Activated CD8-positive, alpha-beta memory T cell treated with anti-CD3 and anti-CD28 coated beads for 24 hours (primary cell): ENCODE results near the gene BAIAP2.
"Not testable (repeated sequence)": the region's sequence is repeated elsewhere in the genome, so short reads cannot be mapped to it uniquely, and the experiment has no call there.

Experiments
- DNase-seq: peaks from one replicate; pipeline ENCODE4 v3.0.0-alpha.2; 2020

The BAIAP2 gene

DNA sequence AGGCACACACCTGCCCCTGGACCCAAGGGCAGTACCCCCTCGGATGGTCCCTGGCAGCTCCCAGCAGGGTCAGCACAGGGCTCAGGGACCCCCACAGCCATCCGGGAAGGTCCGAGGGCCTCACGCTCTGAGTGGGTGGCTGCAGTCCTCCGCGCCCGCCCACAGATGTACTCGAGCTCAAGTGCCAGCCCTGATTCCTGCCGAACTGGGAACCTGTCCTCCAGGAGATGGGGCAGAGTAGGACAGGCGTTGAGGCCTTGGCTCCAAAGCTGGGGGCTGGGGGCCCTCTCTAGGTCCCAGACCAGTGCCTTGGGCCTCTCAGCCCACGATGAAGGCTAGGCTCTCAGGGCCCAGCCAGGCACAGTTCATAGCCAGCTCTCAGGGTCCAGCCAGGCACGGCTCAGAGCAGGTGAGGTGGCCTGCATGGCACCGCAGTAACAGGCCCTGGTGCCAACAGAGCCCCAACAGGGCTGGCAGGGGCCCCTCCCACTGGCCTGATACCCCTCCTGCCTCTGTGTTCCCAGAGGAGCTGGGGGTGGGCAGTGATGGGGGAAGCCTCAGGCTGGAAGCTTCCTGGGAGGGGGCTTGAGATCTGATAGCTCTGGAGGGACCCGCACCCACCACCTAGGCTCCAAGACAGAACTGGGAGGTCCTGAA is 94.9 kb downstream of the BAIAP2 start:
- DNase-seq = no peak

DNA sequence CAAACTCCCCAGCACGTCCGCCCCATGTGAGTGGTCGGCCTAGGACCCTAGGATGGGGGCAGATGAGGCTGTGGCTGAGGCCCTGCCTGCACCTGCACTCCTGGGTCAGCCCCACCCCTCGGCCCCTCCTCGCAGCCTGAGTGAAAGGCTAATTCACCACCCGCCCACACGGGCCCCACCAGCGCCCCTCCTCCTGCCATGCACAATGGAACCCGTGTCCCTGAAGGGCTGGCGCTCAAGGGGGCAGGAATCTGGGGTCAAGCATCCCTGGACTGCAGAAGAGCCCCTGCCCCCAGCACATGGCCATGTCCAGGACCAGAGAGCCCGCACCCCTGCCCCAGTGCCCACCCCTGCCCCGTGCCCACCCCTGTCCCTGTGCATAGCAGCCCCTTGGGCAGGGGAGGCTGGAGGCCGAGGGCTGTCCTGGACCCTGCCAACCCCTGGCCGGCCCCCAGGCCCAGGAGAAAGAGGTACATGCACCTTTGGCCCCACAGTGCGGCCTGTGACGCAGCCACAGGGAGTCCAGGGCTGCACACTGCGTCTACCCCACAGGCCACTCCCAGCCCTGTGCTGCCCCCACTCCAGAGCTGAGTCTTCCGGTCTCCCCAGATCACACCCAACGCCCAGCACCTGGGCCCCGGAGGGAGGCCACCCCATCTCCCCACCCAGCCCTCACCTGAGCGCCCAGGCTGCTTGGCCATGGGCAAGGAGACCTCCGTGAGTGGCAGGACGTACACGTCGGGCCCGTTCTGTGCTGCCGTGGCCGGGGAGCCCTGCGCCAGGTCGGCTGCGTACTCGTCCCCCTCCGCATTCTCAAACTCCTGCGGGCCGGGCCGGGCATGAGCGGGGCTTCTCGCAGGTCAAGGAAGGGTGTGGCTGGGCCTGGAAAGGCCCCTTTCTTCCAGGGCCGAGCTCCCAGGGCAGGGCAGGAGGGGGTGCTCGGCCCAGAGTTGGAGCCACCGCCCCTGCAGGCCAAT is 95.7 kb downstream of the BAIAP2 start:
- DNase-seq = no peak

DNA sequence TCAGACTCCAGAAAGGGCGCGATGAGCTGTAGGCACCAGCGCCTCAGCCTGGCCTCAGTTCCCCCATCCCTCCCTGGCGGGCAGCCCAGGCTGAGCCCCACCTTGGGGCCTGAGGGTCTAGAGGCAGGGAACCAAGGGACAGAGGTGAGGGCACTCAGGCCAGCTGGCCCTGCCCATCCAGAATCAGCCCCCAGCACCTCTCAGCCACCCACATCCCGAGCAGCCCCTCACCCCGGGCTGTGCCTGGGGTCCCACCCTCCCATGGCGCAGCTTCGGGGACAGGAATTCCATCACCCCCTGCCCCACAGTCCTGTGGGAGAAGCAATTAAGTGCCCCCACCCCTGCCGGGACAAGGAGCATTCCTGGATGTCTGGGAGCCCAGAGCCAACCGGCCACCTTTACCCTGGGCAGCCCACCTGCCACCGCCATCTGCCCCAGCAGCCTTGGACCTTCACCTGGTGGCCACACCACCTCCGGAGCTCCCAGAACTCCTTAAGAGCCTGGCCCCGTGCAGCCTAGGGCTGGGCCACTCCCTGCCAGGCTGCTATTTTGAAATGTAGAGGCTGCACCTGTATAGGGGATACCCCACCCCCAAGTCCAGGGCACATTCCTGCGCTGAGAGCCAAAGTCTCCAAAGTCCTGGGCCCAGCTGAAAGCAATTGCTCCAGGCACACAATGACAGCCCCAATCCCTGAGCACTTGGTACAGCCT is 96.7 kb downstream of the BAIAP2 start:
- DNase-seq = no peak

DNA sequence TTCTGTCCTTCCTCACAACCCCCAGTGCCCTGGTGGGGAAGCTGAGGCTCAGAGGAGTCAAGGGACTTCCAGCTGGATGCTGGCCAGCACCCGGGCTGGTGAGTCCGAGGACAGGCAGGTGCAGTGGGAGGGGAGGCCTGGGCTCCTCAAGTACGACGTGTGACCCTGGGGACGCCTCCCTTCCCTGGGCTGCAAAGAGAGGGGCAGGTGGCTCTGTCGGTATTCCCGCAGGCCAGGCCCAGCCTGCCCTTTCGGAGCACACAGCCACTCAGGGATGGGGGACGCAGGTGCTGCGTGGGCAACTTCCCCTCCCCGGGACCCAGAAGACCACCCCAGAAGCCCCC is 97.2 kb downstream of the BAIAP2 start:
- no peak for DNase-seq

DNA sequence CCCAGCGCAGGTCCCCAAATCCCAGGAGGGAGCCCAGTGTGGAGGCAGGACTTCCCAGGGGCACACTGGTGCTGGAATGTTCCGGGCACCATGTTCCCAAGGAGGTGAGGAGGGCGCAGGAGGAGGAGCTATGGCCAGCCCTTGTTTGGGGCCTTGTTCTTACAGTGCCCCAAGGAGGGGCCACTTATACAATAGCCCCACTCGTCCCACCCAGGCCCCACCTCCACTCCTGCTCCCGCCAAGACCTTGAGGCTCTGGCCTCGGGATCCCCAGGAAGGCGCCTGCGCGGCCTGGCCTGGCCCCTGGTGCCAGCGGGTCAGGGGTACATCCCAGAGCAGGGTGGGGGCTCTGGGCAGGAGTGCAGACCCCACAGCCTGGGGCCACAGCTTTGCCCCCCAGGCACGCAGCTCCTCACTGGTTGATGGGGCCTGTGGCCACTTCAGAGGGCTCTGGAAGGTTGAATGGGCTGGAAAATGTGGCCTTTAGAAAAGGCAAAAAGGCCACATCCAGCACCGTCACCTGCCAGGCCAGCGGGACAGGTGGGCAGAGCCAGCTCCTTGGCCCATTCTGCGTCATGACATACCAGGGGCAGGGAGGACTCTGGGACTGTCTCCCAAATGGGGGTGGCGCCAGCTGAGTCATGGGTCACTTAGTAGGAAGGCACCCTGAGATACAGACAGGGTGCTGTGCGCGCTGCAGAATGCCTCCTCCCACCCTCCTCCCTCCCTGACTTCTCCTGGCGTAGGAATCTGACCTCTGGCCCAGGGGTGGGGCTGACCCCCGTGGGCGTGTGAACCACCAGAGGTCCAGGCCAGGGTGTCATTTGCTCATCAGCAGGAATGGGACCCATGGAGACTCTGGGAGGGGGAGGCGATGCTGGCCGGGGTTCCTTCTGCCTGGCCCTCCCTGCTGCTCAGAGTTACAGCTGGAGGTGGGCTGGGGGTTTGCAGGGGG is 98.1 kb downstream of the BAIAP2 start:
- no peak for DNase-seq

DNA sequence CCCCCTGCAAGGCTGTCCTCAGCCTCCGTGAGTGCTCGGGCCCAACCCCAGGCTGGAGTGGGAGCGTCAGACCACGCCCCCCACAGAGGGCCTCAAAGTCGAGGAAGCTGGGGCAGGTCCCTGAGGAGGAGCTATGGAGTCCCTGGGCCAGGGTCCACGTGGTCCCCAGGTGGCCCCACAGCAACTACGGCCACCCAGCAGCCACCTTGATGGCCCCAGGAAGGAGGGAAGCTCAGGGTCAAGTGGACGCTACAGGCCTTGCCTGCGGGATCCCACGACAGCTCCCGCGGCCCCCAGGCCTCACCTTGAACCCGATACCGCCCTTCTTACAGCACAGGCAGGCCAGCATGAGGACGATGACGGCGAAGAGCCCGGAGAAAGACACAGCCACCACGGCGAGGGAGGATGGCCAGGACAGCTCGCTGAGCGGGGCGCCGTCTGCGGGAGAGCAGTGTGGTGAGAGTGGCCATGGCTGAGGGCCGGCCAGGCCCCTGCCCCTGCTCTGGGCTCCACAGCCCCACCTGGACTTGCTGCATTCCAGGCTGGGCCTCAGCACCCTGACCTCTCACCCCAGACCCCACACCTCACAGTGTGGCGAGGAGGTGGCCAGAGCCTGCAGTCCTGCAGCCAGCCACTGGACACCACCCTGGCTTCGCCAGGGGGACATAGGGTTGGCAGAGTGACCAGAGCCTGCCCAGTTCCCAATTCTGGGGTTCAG is 99.3 kb downstream of the BAIAP2 start:
- no peak for DNase-seq

DNA sequence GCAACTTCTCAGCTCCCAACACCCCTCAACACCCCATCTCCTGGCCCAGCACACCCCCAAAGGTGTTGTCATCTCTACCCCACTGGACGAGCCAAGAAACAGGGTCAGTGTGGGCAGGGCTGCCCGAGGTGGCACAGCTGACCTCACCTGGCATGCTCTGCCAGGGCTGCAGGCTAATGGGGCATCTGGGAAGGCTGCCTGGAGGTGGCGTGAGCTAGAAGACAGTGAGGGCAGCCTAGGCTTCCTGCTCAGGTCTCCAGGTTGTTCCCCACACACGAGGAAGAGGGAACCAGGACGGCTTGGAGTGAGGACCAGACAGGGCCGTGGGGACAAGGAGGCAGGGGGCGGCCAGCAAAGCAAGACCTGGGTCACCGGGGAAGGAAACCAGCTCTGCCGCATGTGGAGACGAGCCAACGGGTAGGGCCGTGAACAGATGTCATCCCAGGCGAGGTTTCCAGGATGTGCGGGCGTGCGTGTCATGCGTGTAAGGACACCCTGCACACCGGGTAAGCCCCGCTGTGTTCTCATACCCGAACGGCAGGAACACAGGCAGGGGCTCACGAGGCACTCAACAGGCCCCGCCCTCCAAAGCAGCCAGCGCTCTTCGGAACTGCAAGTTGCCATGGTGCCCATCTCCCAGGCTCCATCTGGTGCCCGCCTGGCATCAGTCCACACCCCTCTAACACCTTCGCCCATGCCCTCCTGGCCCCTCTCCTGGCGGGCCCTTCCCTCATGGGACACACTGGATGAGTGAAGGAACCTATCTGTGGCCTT is 100.7 kb downstream of the BAIAP2 start:
- no peak for DNase-seq

DNA sequence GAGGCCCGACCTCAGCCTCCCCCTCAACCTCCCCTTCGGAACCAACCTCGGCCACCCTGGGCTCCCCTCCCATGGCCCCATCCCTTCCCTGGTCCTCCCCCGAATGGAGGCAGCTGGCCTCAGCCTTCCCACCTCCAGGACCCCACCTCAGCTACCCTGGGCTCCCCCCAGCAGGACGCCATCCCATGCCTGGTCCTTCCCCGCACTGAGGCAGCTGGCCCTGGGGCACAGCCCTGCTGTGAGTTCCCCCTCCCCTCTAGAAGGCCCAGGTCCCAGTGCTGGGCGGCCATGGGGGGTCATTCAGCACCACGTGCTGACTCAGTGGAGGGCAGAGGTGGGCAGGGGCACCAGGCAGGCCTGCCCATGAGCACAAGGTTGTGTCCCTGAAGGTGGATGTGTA is 101.4 kb downstream of the BAIAP2 start:
- DNase-seq = no peak

DNA sequence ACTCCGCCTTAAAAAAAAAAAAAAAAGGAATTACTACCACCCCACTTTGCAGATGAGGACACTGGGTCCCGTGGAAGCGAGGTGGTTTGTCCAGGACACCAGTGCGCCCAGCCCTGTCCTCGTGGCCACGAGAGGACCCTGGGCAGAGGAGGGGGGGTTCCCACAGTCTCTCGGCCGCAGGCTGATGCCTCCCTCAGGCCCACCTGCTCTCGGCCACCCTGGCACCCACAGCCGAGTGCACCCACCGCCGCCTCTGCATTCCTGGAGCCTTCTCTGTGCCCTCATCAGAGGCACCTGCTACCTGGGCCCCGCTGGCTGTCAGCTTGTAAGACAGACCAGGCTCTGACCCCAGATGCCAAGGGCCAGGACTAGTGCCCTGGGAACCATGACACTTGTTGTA is 102.3 kb downstream of the BAIAP2 start:
- no peak for DNase-seq

DNA sequence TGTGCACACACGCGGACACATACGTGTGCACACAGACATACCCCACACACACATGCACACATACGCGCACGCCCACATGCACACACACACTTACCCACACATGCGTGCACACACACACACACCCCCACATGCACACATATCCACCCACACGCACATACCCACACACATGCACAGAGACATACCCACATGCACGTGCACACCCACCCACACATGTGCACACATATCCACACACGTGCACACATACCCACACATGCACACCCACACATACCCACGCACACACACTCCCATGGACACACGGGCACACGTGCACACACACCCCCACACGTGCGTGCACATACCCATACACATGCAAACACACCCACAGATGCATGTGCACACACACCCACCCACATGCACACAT is 103.1 kb downstream of the BAIAP2 start:
- no peak for DNase-seq

DNA sequence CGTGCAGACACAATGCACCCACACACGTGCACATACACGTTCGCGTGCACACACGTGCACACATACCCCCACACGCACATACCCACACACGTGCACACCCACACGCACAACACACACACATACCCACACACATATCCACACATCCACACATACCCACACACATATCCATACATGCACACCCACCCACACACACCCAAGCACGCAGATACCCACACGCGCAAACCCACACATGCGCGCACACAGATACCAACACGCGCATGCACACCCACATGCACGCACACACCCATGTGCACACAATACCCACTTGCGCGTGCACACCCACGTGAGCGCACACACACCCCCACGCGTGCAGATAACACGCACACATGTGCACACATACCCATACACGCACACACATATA is 103.5 kb downstream of the BAIAP2 start:
- no peak for DNase-seq

DNA sequence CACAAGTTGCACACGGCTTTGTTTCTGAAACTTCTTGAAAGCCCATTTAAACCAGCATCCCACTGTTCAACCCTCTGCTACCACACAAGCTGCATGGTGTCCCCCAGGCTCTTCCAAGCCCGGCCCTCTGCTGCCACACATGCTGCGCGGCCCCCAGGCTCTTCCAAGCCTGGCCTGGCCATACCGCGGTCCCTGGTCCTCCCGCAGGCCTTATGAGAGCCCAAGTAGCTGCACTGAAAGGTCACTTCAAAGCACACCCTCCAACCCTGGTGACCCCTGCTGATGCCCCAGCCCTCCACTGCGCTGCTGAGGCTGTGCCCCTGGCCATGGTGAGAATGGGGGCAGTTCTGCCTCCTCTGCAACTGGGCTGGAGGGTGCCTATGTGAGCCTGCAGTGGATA is 104.5 kb downstream of the BAIAP2 start:
- DNase-seq = no peak

DNA sequence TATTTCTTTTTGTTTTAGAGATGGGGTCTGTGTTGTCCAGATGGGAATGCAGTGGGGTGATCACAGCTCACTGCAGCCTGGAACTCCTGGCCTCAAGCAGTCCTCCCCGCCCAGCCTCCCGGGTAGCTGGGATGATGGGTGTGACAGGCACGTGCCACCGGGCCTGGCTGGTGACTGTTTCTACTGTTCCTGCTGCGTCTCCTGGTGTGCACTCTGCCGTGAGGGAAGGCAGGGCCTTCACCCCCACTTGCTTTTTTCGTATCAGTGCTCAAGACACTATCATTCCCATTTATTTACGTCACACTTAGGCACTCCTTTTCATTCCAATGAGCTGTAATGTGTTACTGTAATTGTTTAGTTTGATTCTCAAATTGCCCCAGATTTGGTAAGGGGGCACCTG is 105.1 kb downstream of the BAIAP2 start:
- DNase-seq = no peak

DNA sequence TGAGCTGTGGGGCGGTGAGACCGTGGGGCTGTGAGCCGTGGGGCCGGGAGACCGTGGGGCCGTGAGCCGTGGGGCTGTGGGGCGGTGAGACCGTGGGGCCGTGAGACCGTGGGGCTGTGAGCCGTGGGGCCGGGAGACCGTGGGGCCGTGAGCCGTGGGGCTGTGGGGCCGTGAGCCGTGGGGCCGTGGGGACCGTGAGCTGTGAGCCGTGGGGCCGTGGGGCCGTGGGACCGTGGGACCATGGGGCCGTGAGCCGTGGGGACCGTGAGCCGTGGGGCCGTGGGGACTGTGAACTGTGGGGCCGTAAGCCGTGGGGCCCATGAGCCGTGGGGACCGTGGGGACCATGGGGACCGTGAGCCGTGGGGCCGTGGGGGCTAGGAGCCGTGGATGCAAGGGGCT is 105.7 kb downstream of the BAIAP2 start:
- DNase-seq = no peak

DNA sequence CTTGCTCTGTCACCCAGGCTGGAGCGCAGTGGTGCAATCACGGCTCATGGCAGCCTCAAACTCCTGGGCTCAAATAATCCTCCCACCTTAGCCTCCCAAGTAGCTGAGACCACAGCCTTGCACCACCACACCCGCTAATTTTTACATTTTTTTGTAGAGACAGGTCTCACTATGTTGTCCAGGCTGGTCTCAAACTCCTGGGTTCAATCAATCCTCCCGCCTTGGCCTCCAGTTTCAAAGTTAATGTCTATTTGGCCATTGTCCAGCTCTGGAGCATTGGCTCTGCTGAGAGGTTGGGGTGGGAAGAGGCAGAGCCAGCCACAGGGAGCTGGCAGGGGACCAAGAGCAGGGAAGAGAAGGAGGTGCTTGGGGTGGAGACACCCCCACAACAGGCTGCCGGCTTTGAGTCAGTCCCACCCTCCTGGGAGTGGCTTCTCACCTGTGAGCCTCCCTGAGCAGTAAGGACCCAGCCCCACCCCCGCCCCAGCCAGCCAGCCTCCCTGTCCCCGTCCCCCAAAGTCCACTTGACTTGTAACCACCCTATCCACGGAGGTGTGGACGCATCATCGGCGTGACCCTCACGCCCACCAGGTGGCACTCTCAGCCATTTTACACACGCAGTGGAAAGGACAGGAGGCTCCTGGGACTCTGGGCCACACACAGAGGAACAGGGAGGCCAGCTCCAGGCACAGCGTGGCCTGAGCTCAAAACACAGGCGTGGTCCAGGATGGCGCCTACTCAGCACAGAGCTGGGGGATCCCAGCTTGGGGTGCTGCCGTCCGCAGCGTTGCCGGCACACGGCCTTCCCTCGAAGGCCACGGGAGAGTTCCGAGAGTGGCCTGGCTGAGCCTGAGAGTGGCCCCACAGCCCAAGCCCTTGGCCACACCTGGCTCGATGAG is 107.6 kb downstream of the BAIAP2 start:
- peak; percentile 81 for DNase-seq

DNA sequence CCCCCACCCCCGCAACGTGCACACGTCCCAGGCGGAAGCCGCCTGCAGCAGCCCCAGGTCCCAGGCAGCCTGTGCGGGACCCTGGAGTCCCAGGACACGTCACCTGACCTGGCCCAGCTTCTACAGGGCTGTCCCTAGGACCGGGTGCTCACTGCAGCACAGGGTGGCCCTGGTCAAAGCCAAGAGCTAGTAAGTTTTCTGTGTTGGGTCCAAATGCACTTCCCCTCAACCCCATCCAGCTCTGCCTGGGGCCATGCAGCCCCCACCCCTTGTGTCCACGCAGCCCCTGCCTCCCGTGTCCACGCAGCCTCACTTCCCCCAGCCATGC is 108.2 kb downstream of the BAIAP2 start:
- no peak for DNase-seq

DNA sequence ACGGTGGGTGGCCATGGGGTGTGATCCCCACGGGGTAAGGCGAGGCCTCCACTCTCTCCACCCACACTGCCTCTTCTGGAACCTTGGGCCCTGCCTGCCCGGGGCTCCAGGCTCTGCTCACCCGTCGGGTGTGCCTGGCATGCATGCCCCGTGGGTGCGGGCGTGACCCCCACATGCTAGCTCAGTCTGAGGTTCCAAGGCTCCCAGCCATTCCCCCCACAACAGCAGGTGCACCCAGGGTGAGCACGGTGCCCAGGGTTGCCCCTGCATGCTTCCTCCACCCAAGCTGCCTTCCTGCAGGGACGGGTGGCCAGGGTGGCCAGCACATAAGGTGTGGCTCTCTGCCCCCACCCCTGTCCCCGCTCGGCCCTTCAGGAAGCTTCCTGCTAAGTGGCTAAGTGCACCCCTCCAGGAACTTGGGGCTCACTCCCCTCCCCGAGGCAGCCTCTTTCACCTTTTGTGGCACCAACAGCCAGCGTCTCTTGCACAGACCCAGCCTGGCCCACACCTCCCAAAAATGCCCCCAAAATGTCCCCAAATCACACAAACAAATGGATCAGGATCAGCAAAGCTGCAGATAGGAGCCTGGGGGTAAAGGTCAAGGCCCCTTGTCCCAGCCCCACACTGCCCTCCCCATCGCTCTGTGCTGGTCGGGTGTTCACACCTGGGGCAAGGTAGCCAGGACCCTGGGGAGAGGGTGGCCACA is 108.9 kb downstream of the BAIAP2 start:
- DNase-seq = no peak

DNA sequence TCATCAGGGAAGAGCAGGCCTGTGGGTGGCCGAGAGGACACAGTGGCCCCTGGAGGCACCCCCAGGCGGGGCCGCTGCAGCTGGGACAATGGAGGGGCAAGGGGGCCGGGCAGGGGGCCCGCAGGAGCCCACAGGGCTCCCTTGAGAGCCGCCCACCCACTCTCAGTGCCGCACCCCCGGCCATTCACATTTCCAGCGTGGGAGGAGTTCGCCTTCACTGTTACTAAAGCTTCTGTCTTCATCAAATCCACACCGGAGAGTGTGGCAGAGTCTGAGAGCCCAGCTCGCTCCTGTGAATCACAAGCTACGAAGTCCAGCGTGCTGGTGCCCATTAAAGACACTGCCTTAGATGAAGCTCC is 109.5 kb downstream of the BAIAP2 start:
- DNase-seq = no peak

DNA sequence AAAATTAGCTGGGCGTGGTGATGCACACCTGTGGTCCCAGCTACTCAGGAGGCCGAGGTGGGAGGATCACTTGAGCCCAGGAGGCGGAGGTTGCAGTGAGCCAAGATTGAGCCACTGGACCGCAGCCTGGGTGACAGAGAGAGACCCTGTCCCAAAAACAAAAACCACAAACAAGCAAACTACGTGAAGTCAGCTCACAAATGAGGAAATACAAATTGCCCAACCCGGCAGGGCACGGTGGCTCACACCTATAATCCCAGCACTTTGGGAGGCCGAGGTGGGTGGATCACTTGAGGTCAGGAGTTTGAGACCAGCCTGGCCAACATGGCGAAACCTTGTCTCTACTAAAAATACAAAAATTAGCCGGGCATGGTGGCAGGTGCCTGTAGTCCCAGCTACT is 111.3 kb downstream of the BAIAP2 start:
- DNase-seq = not testable (repeated sequence)

DNA sequence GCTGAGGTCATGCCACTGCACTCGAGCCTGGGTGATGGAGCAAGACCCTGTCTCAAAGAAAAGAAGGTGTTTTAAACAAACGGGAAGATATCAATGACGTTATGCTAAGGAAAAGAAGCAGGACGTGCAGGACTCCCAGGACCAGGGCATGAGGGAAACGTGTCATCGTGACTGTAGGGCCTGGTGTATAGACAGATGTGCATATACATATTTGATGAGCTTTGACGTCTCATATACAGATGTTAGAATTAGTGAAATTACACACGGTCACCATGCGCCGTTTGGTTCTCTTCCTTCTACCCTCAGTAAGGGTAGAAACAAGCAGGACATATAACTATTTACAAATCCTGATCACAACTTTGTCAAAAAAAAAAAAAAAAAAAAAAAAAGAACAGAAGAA is 112.8 kb downstream of the BAIAP2 start:
- no peak for DNase-seq
